GM19240 (cell line): Measurements from ENCODE around the gene DHRS4.

Experiments
- DNase-seq: peaks from one replicate; pipeline ENCODE4 v3.0.0; 2011; ENCODE audit warnings: low spot score; ENCODE audit not compliant: insufficient read length

Gene DHRS4

DNA sequence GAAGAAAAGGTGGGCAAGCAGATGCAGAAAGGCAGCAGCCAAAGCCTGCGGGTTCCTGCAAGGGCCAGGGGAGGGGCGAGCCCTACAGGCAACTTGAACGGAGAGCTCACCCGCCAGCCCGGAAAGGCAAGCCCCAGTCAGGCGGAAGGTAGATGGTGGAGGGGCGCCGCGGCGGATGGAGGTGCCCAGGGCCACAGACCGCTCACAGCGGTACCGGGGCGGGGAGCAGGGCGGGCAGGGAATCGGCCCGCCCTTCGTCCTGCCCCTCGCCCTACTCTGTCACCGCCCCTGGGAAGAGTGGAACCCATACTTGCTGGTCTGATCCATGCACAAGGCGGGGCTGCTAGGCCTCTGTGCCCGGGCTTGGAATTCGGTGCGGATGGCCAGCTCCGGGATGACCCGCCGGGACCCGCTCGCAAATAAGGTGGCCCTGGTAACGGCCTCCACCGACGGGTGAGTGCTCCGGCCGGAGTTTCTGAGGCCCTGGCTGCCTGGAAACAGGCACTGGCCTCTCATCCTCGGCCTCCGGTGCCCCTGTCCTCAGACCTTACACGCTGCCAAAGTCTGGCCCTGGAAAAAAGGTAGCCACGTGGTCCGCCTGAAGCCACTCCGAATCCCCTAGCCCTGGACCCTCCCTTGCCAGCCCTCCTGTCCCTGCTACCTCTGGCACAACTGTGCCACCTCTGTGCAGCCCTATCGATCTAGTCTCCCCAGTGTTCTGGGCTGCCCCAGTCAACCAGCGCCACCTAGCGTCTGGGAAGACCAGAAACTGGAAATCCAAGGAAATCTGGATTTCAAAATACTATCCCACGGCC is at the start of gene DHRS4:
Gene DHRS4, plus strand, starts transcription at position 307 of the 815 bp plus-strand sequence. Its CDS starts 19 bp downstream, at position 326.
- DNase-seq, result peak; percentile 32

DNA sequence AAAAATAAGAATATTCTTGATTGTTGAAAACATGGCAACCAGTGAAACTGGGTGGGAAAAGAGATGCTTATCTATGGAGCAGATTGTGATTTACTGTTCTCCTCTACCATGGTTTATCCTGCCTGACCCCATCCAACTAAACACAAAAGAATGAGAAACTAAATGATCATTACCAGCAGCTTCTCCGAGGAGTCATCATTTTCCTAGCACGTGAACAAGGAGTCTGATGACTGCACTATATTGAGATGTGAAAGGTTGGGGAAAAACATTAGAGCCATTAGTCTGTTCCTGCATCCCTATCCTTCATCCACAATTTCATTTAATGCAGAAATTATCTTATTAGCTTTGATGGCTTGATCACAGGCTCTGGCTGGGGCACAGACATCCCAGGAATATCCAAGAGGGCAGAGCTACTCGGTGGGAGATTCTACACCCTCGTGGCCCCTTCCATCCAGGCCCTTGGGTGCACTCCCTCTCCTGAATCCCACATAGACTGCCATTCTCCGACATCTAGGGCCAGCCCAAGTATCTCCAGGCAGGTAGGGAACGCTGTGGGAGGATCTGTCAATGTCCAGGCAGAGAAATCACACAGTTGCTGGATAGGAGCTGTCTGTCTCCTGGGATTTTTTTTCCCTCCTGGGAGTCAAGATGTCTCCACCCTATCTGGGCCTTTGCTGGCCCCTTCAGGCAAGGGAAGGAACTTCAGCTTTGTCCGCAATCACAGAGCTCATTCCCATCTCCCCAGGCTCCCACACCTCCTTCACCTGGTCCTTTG is 43.3 kb upstream of the DHRS4 start:
- DNase-seq, result peak; percentile 44

- no peak for DNase-seq
These were observed 42.7 kb upstream of the DHRS4 start for GRCh38 chr14:23910876-23911210.

DNA sequence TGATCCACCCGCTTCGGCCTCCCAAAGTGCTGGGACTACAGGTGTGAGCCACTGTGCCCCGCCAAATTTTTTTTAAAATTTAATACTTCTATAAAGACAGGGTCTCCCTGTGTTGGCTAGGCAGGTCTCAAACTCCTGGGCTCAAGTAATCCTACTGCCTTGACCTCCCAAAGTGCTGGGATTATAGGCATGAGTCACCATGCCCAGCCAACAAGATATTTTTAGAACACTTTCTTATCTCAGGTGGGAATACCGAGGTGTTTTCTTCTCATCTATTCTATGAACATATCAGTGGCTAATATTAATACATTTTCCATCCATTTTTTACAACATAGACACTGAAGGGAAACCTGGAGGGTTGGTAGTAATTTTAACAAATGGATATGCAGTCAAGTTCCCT is 38.0 kb upstream of the DHRS4 start:
- DNase-seq, result no peak

DNA sequence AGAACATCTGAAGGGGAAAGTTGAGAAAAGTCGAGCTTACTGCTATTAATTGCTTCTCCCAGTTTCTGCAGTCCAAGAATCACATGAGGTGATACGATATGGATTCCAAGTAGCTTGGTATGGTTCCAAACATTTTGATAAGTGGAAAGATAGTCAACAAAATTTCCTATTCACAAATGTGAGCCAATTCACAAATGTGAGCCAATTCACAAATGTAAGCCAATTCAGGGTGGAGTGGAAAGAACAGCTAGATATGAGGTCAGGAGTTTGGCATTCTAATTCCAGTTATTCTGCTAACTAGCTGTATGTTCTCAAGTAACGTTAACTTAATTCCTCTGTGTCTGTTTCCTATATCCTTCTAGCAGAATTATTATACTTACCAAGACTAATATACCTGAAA is 37.6 kb upstream of the DHRS4 start:
- DNase-seq, result no peak

GRCh38 chr14:23916446-23916845 is 37.1 kb upstream of the DHRS4 start:
- no peak for DNase-seq

DNA sequence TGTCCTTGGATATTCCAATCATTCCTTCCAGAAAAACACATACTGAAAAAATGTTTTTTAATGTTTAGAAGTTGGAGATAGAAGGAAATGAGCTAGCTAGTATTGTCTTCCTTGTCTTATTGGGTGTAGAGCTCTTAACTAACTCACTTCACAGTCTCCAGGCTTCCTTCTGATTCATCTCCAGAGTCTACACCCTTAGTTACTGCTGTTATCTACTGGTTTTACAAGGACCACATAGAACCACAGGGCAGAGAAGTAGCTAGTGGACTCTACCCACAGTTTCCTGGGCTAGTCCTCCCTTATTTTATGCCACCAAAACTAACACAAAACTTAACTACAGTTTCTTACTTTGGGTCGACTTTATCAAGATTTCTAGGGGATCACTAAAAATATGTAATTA is 31.0 kb upstream of the DHRS4 start:
- no peak for DNase-seq

GRCh38 chr14:23925523-23926075 is 28.0 kb upstream of the DHRS4 start:
- no peak for DNase-seq

GRCh38 chr14:23926543-23926942 is 27.0 kb upstream of the DHRS4 start:
- no peak for DNase-seq

DNA sequence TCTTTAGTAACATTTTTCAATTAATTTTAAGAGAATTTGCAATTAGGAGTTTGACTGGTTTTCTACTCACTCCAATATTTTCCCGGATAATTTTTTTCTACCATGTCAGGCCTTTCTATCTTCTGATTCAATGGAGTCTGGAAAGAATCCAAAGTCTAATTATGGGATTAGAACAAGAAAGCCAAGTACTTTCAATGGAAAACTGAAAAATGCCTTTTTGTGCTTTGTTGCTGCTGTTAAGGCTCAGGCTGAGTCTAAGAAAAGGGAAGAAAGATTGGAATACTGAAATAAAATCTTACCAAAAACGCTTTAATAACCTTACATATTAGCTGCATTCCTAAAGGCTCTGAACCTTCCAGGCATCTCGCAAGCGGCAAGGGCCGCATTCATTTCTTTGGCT is 24.4 kb upstream of the DHRS4 start:
- DNase-seq, result no peak

- DNase-seq, result peak; percentile 94
These were observed 23.7 kb upstream of the DHRS4 start for GRCh38 chr14:23929822-23930294.

DNA sequence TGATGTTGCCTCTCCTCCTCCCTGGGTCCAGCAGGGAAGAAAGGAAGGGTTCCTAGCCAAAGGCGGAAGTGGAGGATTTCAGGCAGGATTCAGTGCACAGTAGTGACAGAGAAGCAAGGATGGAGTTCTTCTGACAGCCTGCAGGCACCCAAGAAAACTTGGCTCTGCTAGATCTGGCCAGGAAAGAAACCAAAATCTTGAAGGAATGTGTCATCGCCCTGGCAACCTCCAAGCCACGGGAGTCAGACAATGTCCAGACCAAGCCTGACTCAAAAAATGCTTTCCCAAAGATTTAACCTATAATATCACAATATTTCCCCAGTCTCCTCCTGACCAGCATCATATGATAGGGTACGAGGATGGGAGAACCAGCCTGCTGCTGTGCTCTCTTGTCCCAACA is 22.8 kb upstream of the DHRS4 start:
- no peak for DNase-seq

DNA sequence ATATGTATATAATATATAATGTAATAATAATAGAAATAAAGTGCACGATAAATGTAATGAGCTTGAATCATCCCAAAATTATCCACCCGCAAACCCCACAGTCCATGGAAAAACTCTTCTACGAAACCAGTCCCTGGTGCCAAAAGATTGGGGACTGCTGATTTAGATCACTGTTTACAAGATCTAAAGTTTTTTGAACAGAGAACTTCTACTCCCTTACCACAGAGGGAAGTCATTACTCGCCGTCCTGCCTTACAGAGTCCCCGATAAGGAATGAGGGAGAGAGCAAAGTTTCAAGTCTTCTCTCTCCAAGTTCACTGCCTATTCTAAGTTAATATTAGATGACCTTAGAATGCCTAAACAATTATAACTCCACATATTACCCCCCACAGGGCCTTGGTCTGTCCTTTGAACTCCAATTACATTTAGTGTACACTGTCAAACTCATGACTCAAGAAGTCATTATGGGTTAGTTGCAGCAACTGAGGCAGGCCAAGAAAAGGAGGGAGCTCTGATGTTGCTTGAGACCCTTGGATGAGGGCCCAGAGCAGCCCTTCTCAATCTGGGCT is 21.8 kb upstream of the DHRS4 start:
- no peak for DNase-seq

DNA sequence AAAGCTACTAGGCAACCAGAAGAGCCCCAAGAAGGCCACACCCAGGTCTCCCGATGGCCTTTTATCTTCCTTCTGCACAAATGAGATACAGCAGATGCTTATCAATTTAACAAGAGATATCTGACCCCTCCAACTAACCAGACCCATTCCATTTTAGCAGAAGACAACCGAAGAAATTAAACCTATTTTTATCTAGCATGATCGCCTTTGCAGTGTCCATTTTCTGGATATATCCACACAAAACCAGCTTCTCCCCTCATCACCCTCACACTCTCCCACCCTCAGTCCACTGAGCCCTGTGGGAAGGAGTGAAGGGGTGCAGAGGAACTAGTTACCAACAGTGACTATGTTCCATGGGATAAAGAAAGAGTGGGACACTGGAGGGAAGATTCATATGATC is 20.9 kb upstream of the DHRS4 start:
- no peak for DNase-seq

DNA sequence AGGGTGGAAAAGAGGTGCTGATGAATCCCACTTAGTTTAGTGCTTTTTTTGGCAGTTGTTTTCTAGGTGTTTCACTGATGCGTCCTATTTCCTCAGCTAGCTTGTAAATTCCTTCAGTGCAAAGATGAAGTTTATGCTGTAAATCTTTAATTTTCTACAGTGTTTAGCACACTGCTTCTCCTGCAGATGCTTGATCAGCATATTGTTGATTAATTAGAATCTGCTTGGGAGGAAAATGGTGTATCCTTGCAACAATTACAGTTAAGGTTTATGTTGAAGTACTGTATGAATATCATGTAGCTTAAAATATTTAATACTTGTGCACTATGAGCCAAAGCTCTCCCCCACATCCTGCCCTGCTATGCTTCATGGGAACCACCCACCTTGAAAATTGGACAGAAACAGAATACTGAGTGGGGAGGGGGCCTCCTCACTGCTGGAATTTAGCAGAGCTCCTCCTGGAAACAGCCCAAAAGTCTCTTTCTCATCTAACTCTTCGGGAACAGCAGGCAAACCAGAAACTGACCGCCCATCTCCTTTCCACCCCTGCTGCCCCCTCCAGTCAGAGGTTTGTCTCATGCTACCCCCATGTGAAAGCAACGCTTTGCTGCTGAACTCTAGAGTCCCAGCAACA is 20.3 kb upstream of the DHRS4 start:
- DNase-seq, result no peak

DNA sequence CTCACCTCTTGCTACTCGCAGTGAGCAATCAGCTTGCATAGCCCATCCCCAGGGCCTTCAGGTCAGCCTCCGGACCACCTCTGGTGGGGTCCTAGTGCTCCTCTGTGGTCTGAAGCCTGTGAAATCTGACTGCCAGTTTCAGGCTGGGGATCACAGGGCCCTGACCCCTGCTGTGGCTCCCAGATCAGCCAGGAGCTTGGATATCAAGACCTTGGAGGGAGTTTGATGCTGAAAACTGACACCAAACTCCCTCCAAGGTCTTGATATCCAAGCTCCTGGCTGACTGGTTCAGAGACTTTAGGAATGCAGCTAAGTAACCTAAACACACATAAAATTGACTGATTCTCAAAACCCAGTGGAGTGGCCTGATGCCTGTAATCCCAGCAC is 19.8 kb upstream of the DHRS4 start:
- no peak for DNase-seq

DNA sequence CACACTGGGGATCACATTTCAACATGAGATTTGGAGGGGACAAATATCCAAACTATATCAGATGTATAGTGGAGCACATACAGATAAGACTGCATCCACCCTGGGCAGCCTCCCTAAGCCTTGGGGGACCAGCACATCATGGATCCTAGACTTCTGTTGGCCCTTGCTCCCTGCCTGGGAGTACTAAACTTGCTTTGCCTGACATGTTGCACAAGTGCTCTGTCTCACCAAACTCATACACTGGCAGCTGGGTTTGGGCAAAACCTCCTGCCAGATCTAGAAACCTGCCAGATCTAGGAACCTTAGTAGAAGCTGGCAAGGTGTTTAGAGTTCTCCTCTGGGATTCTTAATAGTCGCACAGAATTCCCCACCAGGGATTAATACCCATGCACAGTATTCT is 18.4 kb upstream of the DHRS4 start:
- no peak for DNase-seq

DNA sequence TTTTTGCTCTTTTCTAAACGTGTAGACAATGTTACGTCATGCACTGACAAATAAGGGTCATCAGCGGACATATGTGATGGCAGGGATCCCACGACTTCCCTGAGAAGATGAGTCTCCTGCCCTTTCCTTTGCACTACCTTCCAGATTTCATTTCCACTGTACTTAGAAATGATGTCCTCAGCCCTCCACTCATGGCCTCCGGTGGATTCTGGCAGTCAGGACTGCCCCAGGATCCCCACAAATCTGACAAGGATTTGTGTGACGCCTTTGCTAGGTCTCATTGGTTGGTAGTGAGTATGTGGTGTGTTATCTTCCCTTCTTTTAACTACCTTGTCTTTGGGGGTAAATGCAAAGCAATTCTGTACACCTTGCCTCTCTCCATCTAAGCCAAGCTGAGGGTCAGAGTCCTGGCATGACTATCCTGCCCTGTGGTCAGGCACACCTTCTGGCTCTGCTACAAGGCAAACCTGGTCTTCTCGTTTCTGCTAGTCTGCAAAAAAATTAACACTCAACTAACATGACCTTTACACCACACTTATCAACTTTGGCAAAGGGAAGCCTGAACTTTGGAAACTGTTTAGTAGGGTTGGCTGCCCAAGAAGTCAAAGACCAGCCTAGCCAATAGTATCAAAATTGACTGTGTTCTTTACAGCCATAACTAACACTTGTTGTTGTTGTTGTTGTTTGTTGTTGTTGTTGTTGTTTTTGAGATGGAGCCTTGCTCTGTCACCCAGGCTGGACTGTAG is 17.3 kb upstream of the DHRS4 start:
- no peak for DNase-seq

DNA sequence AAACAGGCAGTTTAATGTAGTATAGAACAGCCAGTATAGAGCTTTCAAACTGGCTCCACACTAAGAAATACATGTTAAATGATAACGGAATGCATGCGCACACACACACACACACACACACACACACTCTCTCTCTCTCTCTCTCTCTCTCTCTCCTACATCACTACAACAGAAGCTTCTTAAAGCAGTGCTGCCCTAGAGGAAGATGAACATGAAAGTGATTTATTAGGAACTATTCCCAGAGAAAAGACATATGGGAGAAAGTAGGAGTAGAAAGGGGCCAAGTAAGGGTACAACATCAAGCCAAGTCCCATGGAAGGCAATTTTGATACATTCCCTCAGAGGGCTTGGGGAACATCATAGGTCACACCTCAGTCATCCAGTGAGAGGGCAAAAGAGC is 16.4 kb upstream of the DHRS4 start:
- DNase-seq, result no peak

- no peak for DNase-seq
These were observed 14.7 kb upstream of the DHRS4 start for GRCh38 chr14:23938823-23939222.
